GM23248 (cell line): ENCODE data around the gene USP10. TPM values are rescaled to one million over a fixed set of nuclear protein-coding genes. Genes with fewer than 3 reads are reported as not detected.

Experiments used
- DNase-seq: peaks from one replicate; pipeline ENCODE4 v3.0.0-alpha.2; 2015
- H2AFZ ChIP-seq: fragments of 200-600 bp; sonication (generic); 2 replicates; pipeline ENCODE4 v1.6.1; 2016; ENCODE audit warnings: antibody characterized with exemption
- H3F3A ChIP-seq: fragments of 200-600 bp; sonication (generic); 2 replicates; pipeline ENCODE4 v1.6.1; 2016; ENCODE audit warnings: mild to moderate bottlenecking, antibody characterized with exemption, mixed run types; ENCODE audit not compliant: insufficient read depth
- H3K27ac ChIP-seq: fragments of 200-600 bp; sonication (generic); 2 replicates; pipeline ENCODE4 v1.5.1; 2016; ENCODE audit warnings: mild to moderate bottlenecking
- H3K27me3 ChIP-seq: fragments of 200-600 bp; sonication (generic); replicated peaks from 2 replicates; pipeline ENCODE4 v1.6.1; 2016; ENCODE audit warnings: mild to moderate bottlenecking; ENCODE audit not compliant: insufficient read depth
- H3K36me3 ChIP-seq: fragments of 200-600 bp; sonication (generic); 2 replicates; pipeline ENCODE4 v1.6.1; 2016; ENCODE audit warnings: low read depth, mild to moderate bottlenecking
- H3K4me1 ChIP-seq: fragments of 200-600 bp; sonication (generic); 2 replicates; pipeline ENCODE4 v1.6.1; 2016; ENCODE audit warnings: mild to moderate bottlenecking; ENCODE audit not compliant: insufficient read depth
- H3K4me2 ChIP-seq: fragments of 200-600 bp; sonication (generic); one replicate; pipeline ENCODE4 v1.6.1; 2016; ENCODE audit warnings: mild to moderate bottlenecking; ENCODE audit not compliant: unreplicated experiment
- H3K4me3 ChIP-seq: fragments of 200-600 bp; sonication (generic); 2 replicates; pipeline ENCODE4 v1.5.1; 2016; ENCODE audit warnings: mild to moderate bottlenecking
- H3K79me2 ChIP-seq: fragments of 200-600 bp; sonication (generic); 2 replicates; pipeline ENCODE4 v1.6.1; 2016; ENCODE audit warnings: mild to moderate bottlenecking; ENCODE audit not compliant: insufficient read depth
- H3K9ac ChIP-seq: fragments of 200-600 bp; sonication (generic); 2 replicates; pipeline ENCODE4 v1.6.1; 2016; ENCODE audit warnings: mild to moderate bottlenecking
- H3K9me2 ChIP-seq: fragments of 200-600 bp; sonication (generic); 2 replicates; pipeline ENCODE4 v1.6.1; 2016; ENCODE audit warnings: mixed run types, mild to moderate bottlenecking, moderate library complexity; ENCODE audit not compliant: insufficient read depth
- H3K9me3 ChIP-seq: fragments of 200-600 bp; sonication (generic); one replicate; pipeline ENCODE4 v1.6.1; 2017; ENCODE audit warnings: low read depth
- H4K20me1 ChIP-seq: fragments of 200-600 bp; sonication (generic); 2 replicates; pipeline ENCODE4 v1.6.0; 2016; ENCODE audit not compliant: insufficient read depth
- EZH2 ChIP-seq: fragments of 200-600 bp; sonication (generic); IDR thresholded peaks from 2 replicates; pipeline ENCODE4 v1.6.1; 2018; ENCODE audit warnings: antibody characterized with exemption, mild to moderate bottlenecking; ENCODE audit not compliant: insufficient read depth, poor library complexity, severe bottlenecking
- EZH2phosphoT487 ChIP-seq: fragments of 200-600 bp; sonication (generic); IDR thresholded peaks from 2 replicates; pipeline ENCODE4 v1.6.1; 2018; ENCODE audit warnings: antibody characterized with exemption, moderate library complexity, mild to moderate bottlenecking, low read depth; ENCODE audit not compliant: insufficient read depth
- WGBS, 2 experiments: methylation state at CpG; one replicate each; pipeline ENCODE4 v1.1.6; 2015 to 2017; ENCODE audit warnings: low lambda C conversion rate in 2 of 2, low coverage in 1 of 2; ENCODE audit errors: missing lambda C conversion rate in 2 of 2; 5-methylcytosine and 5-hydroxymethylcytosine counted together
- in situ Hi-C: fragments of 300-500 bp; cut with MboI; formaldehyde crosslinking; loops from 2 replicates; pipeline ENCODE4 v1.15.0; 2020
- polyA plus RNA-seq: library from polyadenylated mRNA; unstranded; fragments of >200 nt; fragmentation: Nextera tagmentation; extraction: Ambion mirVana; gene quantifications from 2 replicates; pipeline ENCODE4 v1.2.1, GENCODE V29; 2016
- total RNA-seq: library from RNA; depleted of rRNA; stranded (reverse); fragments of >200 nt; shearing (Covaris generic); gene quantifications from 2 replicates; pipeline ENCODE4 v1.2.3, GENCODE V29; 2014

Gene USP10
- total and polyA plus RNA-seq, 2 experiments from 2014 or later = 48.3 to 74.0 TPM

DNA sequence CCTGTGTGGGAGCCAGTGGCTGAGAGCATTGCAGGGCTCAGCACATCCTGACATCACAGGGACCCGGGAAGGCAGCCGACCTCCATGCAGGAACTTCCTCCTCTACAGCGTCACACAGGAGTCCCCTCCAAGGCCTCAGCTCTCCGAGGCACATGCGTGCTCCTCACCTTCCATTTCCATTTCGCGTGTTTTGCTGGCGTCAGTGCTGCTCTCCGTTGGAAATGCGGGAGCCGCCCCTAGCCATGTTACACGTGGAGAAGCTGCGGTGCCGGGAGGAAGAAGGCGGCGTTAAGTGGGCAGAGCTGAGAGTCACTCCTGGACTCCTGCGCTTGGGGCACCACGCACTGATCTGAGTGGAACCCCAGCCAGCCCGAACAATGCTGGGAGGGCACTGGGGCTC lies 94.8 kb downstream of the USP10 start:
- no peak for DNase-seq
- Histone ChIP-seq H3F3A (peaks cover 8% of the 10 kb centered on the region), H3K9me3 (no peaks in the 10 kb centered on the region), H3K4me1 (peaks cover 10% of the 10 kb centered on the region), H2AFZ (no peak overlapping the region), H3K4me2 (no peak overlapping the region), H4K20me1 (no peaks in the 10 kb centered on the region), H3K27me3 (no peaks in the 10 kb centered on the region), H3K9me2 (no peaks in the 10 kb centered on the region), H3K4me3 (no peak overlapping the region), H3K36me3 (no peaks in the 10 kb centered on the region), H3K27ac (no peak overlapping the region), H3K9ac (no peak overlapping the region; the same call in 1 of the 2 replicates), H3K79me2 (no peaks in the 10 kb centered on the region)
- in situ Hi-C loops = no loop called here
- no peak for TF ChIP-seq EZH2phosphoT487
- no peak for TF ChIP-seq EZH2
- WGBS, 2 experiments = 92% methylated on average over 19 of the region's 19 CpGs

DNA sequence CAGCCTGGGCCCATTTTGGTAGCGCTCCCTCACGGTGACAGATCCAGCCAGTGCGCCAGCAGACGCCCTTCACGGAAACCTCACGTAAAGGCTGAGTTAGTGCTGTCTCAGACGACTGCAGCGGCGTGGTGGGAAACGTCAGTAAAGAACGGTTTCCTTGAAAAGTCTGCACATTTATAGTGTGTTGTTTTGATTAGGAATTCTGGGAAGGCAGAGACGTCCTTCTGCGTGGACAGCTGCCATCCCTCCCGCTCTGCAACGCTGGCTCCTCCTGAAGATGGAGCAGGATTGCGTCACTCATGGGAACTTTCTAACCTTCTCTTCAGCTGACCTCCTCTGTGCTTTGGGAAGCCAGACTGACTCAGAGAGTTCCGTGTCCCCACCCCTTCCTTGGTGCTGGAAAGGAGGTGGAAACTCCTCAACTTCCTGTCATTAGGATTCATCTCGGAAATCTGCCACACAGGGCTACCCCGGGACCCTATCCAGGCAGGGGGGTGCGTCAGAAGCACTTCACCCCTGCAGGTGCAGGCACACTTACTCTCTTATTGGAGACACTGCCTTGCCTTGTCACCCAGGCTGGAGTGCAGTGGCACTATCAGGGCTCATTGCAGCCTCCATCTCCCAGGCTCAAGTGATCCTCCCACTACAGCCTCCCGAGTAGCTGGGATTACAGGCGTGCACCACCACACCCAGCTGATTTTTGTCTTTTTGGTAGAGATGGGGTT lies 95.7 kb downstream of the USP10 start:
- H3F3A ChIP-seq = no peaks in the 10 kb centered on the region
- TF ChIP-seq EZH2phosphoT487 = no peak
- TF ChIP-seq EZH2 = no peak
- peak; percentile 97 for DNase-seq
- peak overlapping the region; percentile 66 for H2AFZ ChIP-seq
- H3K9ac ChIP-seq = peak overlapping the region; percentile 69
- no peaks in the 10 kb centered on the region for H3K36me3 ChIP-seq
- peak overlapping the region; percentile 56 for H3K4me2 ChIP-seq
- H4K20me1 ChIP-seq = no peaks in the 10 kb centered on the region
- peaks cover 6% of the 10 kb centered on the region; the same call in 1 of the 2 replicates for H3K4me1 ChIP-seq
- WGBS, 2 experiments = 20 to 21% methylated on average over 22 of the region's 22 CpGs
- H3K79me2 ChIP-seq = no peaks in the 10 kb centered on the region
- in situ Hi-C loops = no loop called here
- peak overlapping the region; percentile 27; the same call in 1 of the 2 replicates for H3K4me3 ChIP-seq
- H3K9me3 ChIP-seq = no peaks in the 10 kb centered on the region
- H3K9me2 ChIP-seq = no peaks in the 10 kb centered on the region
- H3K27ac ChIP-seq = peak overlapping the region; percentile 69
- no peaks in the 10 kb centered on the region for H3K27me3 ChIP-seq

DNA sequence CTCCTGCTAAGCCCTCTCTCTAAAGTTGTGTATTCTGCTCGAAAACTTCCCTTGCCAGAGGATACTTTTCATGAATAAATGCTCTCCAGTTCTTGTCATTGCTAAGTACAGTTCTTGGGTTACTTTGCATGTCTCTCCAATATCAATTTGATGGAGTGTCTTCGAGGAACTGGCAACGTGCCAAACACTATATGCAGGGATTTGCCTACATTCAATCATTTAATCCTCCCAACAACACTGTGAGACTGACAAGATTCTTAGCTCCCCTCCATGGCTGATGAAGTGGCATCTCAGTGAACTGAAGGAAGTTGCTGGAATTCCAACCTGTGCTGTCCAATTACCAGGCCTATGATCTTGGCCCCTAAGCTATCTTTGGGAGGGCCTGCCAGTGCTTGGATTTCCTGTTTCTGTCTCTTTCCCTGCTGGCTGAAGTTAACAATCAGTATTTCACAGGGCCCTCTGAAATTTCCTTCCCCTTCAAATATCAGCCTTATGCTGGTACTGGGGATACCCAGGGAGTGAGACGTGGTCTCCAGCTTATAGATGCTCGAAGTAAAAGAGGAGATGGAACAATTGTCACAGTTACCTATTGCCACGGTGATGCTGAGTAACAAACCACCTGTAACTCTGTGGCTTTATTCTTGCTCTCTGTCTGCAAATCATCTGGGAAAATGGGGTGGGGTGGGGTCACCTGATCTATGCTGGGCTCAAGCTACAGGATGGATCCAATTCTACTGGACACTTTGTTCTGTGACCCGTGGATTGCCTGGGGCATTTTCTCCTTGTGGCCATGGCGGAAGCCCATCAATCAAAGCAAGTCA lies 100.6 kb downstream of the USP10 start:
- Histone ChIP-seq H2AFZ (no peak overlapping the region), H3K36me3 (no peaks in the 10 kb centered on the region)
- in situ Hi-C loops = no loop called here

DNA sequence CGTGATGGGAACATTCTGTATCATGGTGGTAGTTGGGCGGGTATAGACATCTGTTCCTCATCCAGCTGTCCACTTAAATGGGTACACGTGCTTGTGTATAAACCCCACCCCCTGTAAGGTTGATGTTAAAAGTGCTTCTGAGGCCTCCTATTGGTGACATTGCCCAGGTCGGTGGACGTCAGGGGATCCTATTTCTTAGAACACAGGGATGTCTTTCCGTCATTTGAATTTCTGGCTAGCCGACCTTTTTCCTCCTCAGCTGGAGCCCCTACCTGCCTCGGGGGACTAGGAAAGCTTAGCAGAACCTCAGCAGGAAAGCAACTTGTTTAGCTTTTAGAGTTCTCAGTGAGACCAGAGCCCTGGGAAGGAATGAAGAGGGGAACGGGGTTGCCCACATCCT lies 103.3 kb downstream of the USP10 start:
- Histone ChIP-seq H3K27ac (no peak overlapping the region), H3K36me3 (no peaks in the 10 kb centered on the region), H3K9me3 (no peaks in the 10 kb centered on the region), H4K20me1 (no peaks in the 10 kb centered on the region), H3F3A (0 out of 2 replicates have a peak, but pooled peaks cover 8% of the 10 kb centered on the region), H3K9ac (no peak overlapping the region), H2AFZ (no peak overlapping the region), H3K4me2 (no peak overlapping the region), H3K4me1 (no peaks in the 10 kb centered on the region), H3K27me3 (no peaks in the 10 kb centered on the region), H3K9me2 (no peaks in the 10 kb centered on the region), H3K4me3 (no peak overlapping the region), H3K79me2 (no peaks in the 10 kb centered on the region)
- no peak for TF ChIP-seq EZH2phosphoT487
- TF ChIP-seq EZH2 = no peak
- DNase-seq = no peak
- 79 to 82% methylated on average over 9 of the region's 9 CpGs for WGBS, 2 experiments
- in situ Hi-C loops = no loop called here

More for the DNA sequence above, 100.6 kb downstream of the USP10 start:
- Histone ChIP-seq H3K4me3 (no peak overlapping the region), H3K4me2 (no peak overlapping the region), H3K9me3 (no peaks in the 10 kb centered on the region), H3K27me3 (no peaks in the 10 kb centered on the region), H4K20me1 (no peaks in the 10 kb centered on the region), H3K79me2 (no peaks in the 10 kb centered on the region), H3K9me2 (no peaks in the 10 kb centered on the region), H3F3A (no peaks in the 10 kb centered on the region), H3K9ac (no peak overlapping the region), H3K27ac (no peak overlapping the region), H3K4me1 (0 out of 2 replicates have a peak, but pooled peaks cover 3% of the 10 kb centered on the region)
- WGBS, 2 experiments = 65 to 66% methylated on average over 8 of the region's 8 CpGs
- no peak for DNase-seq
- TF ChIP-seq EZH2 = no peak
- TF ChIP-seq EZH2phosphoT487 = no peak
